ENCODE results near the gene PSMB7. TPM values are rescaled to one million over a fixed set of nuclear protein-coding genes. Genes with fewer than 3 reads are reported as not detected.

PSMB7 gene
- total and polyA plus RNA-seq, 2 donors (not counting 1 experiment from before 2014, with no cell fraction given), result 206 to 290 TPM

DNA sequence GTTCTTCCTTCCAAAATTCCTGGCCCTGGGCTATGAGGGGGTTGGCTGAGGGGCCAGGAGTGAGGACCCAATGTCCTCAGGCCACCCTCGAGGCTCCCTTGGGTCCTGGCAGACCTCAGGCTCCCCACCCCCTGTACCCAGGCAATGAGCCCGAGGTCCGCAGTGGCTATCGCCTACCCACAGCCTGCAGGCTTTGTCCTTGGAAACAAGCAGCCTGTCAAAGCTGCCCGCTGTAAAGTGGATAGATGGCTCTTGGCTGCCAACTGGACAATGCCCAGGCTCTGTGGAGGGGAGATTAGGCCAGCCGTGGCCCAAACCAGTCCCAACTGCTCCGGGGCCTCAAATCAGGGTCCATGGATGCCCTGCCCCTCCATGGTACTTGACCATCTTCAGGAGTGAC, 32.8 kb upstream of the PSMB7 start:
- Histone ChIP-seq H3K9ac (ENCODE audit: insufficient read depth, low read length) (no peak overlapping the region), H3K4me3 (replicated peaks in 1 of 4; ENCODE audit: control extremely low read depth in 1 of 4, insufficient read depth in 1 of 4, low read depth in 3 of 4, low read length in 4 of 4) (no peak overlapping the region), H3K9me3 (ENCODE audit: control insufficient read depth, insufficient read depth, low read depth, low read length) (no peaks in the 10 kb centered on the region), H3K27ac (ENCODE audit: insufficient read depth, low read length) (no peak overlapping the region), H2AFZ (ENCODE audit: low read length) (no peak overlapping the region), H3K27me3 (ENCODE audit: control insufficient read depth, insufficient read depth, low read length) (peaks cover 26% of the 10 kb centered on the region), H3K4me1 (ENCODE audit: control insufficient read depth, extremely low read depth, insufficient read depth, low read length) (no peaks in the 10 kb centered on the region), H4K20me1 (ENCODE audit: control insufficient read depth, extremely low read depth, insufficient read depth, low read length) (no peaks in the 10 kb centered on the region), H3K36me3 (ENCODE audit: control insufficient read depth, insufficient read depth, low read length) (no peaks in the 10 kb centered on the region), H3K79me2 (ENCODE audit: control insufficient read depth, insufficient read depth, low read length) (no peaks in the 10 kb centered on the region), H3K4me2 (ENCODE audit: extremely low read depth, insufficient read depth, low read length) (no peak overlapping the region)
- DNase-seq (ENCODE audit: low read depth in 2 of 2), result no peak
- no peak for TF ChIP-seq EZH2 (IDR thresholded peaks at IDR 0.05; ENCODE audit: low read length, missing control alignments)
- TF ChIP-seq, protein P1, sequence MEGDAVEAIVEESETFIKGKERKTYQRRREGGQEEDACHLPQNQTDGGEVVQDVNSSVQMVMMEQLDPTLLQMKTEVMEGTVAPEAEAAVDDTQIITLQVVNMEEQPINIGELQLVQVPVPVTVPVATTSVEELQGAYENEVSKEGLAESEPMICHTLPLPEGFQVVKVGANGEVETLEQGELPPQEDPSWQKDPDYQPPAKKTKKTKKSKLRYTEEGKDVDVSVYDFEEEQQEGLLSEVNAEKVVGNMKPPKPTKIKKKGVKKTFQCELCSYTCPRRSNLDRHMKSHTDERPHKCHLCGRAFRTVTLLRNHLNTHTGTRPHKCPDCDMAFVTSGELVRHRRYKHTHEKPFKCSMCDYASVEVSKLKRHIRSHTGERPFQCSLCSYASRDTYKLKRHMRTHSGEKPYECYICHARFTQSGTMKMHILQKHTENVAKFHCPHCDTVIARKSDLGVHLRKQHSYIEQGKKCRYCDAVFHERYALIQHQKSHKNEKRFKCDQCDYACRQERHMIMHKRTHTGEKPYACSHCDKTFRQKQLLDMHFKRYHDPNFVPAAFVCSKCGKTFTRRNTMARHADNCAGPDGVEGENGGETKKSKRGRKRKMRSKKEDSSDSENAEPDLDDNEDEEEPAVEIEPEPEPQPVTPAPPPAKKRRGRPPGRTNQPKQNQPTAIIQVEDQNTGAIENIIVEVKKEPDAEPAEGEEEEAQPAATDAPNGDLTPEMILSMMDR (conservative IDR thresholded peaks at IDR 0.05 in 1 of 2, IDR thresholded peaks at IDR 0.05 in 1 of 2; ENCODE audit: low read depth in 1 of 2, low read length in 2 of 2), result no peak

DNA sequence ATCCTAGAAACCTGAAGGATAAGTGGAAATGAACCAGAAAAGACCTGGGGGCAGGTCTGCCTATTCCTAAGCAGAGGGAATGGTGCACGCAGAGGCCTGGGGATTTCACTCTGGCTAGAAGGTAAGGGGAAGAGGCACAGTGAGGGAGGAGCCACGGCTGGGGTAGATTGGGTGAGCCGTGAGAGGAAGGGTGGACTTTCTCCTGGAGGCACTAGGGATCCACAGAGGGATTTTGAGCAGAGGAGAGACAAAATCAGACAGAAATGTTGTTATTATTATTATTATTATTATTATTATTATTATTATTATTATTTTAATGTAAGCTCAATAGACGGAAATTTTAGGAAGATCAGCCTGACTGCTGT, 32.0 kb upstream of the PSMB7 start:
- no peaks in the 10 kb centered on the region for H3K79me2 ChIP-seq (ENCODE audit: control insufficient read depth, insufficient read depth, low read length)
- no peaks in the 10 kb centered on the region for H3K36me3 ChIP-seq (ENCODE audit: control insufficient read depth, insufficient read depth, low read length)
- H4K20me1 ChIP-seq (ENCODE audit: control insufficient read depth, extremely low read depth, insufficient read depth, low read length), result no peaks in the 10 kb centered on the region
- H3K9me3 ChIP-seq (ENCODE audit: control insufficient read depth, insufficient read depth, low read depth, low read length), result no peaks in the 10 kb centered on the region
- H3K9ac ChIP-seq (ENCODE audit: insufficient read depth, low read length), result no peak overlapping the region
- H3K27ac ChIP-seq (ENCODE audit: insufficient read depth, low read length), result no peak overlapping the region
- no peaks in the 10 kb centered on the region for H3K4me1 ChIP-seq (ENCODE audit: control insufficient read depth, extremely low read depth, insufficient read depth, low read length)
- H3K4me2 ChIP-seq (ENCODE audit: extremely low read depth, insufficient read depth, low read length), result no peak overlapping the region
- no peak overlapping the region for H3K4me3 ChIP-seq (replicated peaks in 1 of 4; ENCODE audit: control extremely low read depth in 1 of 4, insufficient read depth in 1 of 4, low read depth in 3 of 4, low read length in 4 of 4)
- no peak for TF ChIP-seq EZH2 (IDR thresholded peaks at IDR 0.05; ENCODE audit: low read length, missing control alignments)
- TF ChIP-seq, protein P1 (conservative IDR thresholded peaks at IDR 0.05 in 1 of 2, IDR thresholded peaks at IDR 0.05 in 1 of 2; ENCODE audit: low read depth in 1 of 2, low read length in 2 of 2), result no peak
- no peak overlapping the region for H2AFZ ChIP-seq (ENCODE audit: low read length)
- peaks cover 19% of the 10 kb centered on the region for H3K27me3 ChIP-seq (ENCODE audit: control insufficient read depth, insufficient read depth, low read length)
- DNase-seq (ENCODE audit: low read depth in 2 of 2), result no peak

DNA sequence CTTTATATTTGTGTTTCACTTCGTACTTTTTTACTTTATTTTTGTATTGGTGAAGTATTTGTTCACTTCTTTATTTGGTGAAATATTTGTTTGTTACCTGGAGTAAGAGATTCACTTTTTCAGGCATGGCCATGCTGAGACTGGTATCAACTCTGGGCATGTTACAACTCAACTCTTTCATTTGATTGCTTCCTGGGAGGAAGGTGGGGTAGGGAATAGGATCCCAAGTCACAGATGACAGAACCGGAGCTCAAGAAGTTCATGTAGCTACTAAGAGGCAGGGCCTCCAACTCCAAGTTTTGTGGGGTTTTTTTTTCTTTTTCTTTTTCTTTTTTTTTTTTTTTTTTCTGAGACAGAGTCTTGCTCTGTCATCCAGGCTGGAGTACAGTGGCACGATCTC, 28.9 kb upstream of the PSMB7 start:
- Histone ChIP-seq H3K79me2 (ENCODE audit: control insufficient read depth, insufficient read depth, low read length) (no peaks in the 10 kb centered on the region), H3K36me3 (ENCODE audit: control insufficient read depth, insufficient read depth, low read length) (no peaks in the 10 kb centered on the region), H3K27me3 (ENCODE audit: control insufficient read depth, insufficient read depth, low read length) (no peaks in the 10 kb centered on the region), H3K9me3 (ENCODE audit: control insufficient read depth, insufficient read depth, low read depth, low read length) (no peaks in the 10 kb centered on the region), H2AFZ (ENCODE audit: low read length) (no peak overlapping the region), H3K27ac (ENCODE audit: insufficient read depth, low read length) (no peak overlapping the region), H3K4me1 (ENCODE audit: control insufficient read depth, extremely low read depth, insufficient read depth, low read length) (no peaks in the 10 kb centered on the region), H3K9ac (ENCODE audit: insufficient read depth, low read length) (no peak overlapping the region), H4K20me1 (ENCODE audit: control insufficient read depth, extremely low read depth, insufficient read depth, low read length) (no peaks in the 10 kb centered on the region), H3K4me3 (replicated peaks in 1 of 4; ENCODE audit: control extremely low read depth in 1 of 4, insufficient read depth in 1 of 4, low read depth in 3 of 4, low read length in 4 of 4) (no peak overlapping the region), H3K4me2 (ENCODE audit: extremely low read depth, insufficient read depth, low read length) (no peak overlapping the region)
- DNase-seq (ENCODE audit: low read depth in 2 of 2), result no peak
- no peak for TF ChIP-seq EZH2 (IDR thresholded peaks at IDR 0.05; ENCODE audit: low read length, missing control alignments)
- TF ChIP-seq, protein P1 (conservative IDR thresholded peaks at IDR 0.05 in 1 of 2, IDR thresholded peaks at IDR 0.05 in 1 of 2; ENCODE audit: low read depth in 1 of 2, low read length in 2 of 2), result no peak
